Measurements from ENCODE around the gene GPR135.
"Not testable (repeated sequence)": the region's sequence is repeated elsewhere in the genome, so short reads cannot be mapped to it uniquely, and the experiment has no call there.

Gene GPR135

GRCh38 chr14:59464486-59465315, 479 bp downstream of the GPR135 start:
- no peak for DNase-seq

- DNase-seq, result no peak
These were observed 1.2 kb downstream of the GPR135 start for GRCh38 chr14:59463787-59464485.

- DNase-seq, result no peak
These were observed 3.3 kb downstream of the GPR135 start for GRCh38 chr14:59461891-59462290.

GRCh38 chr14:59460378-59460777, 4.8 kb downstream of the GPR135 start:
- no peak for DNase-seq

- peak; percentile 13 for DNase-seq
These were observed 6.7 kb downstream of the GPR135 start for GRCh38 chr14:59458486-59458885.

- DNase-seq, result peak; percentile 46
These were observed 9.8 kb downstream of the GPR135 start for GRCh38 chr14:59455411-59455810.

- no peak for DNase-seq
These were observed 11.0 kb downstream of the GPR135 start for GRCh38 chr14:59454139-59454538.

GRCh38 chr14:59451849-59452248, 13.3 kb downstream of the GPR135 start:
- no peak for DNase-seq

GRCh38 chr14:59450716-59451115, 14.5 kb downstream of the GPR135 start:
- DNase-seq, result no peak

- not testable (repeated sequence) for DNase-seq
These were observed 16.5 kb downstream of the GPR135 start for GRCh38 chr14:59448673-59449072.

- no peak for DNase-seq
These were observed 25.8 kb downstream of the GPR135 start for GRCh38 chr14:59439256-59439965.

- no peak for DNase-seq
These were observed 27.0 kb downstream of the GPR135 start for GRCh38 chr14:59438195-59438647.

GRCh38 chr14:59435987-59436386, 29.2 kb downstream of the GPR135 start:
- no peak for DNase-seq

- DNase-seq, result no peak
These were observed 30.1 kb downstream of the GPR135 start for GRCh38 chr14:59435101-59435500.

GRCh38 chr14:59429790-59430189, 35.4 kb downstream of the GPR135 start:
- DNase-seq, result no peak

GRCh38 chr14:59428581-59429012, 36.6 kb downstream of the GPR135 start:
- no peak for DNase-seq

- DNase-seq, result no peak
These were observed 37.3 kb downstream of the GPR135 start for GRCh38 chr14:59427653-59428580.

- DNase-seq, result no peak
These were observed 39.8 kb downstream of the GPR135 start for GRCh38 chr14:59425322-59425935.

- no peak for DNase-seq
These were observed 40.7 kb downstream of the GPR135 start for GRCh38 chr14:59424341-59425071.

GRCh38 chr14:59422069-59422881, 42.9 kb downstream of the GPR135 start:
- DNase-seq, result peak; percentile 12

Data from NCI-H82 (cell line).